SK-N-SH (cell line): ENCODE measurements around the gene RGS17.

Experiments
- CHD2 ChIP-seq: fragments of 150-350 bp; IDR thresholded peaks from 2 replicates; pipeline ENCODE4 v1.6.1; 2018; ENCODE audit warnings: low read length; ENCODE audit not compliant: partially characterized antibody
- CTCF ChIP-seq: fragments of 200-600 bp; sonication (generic); IDR thresholded peaks from 2 replicates; pipeline ENCODE4 v1.6.1; 2017; ENCODE audit warnings: antibody characterized with exemption, mild to moderate bottlenecking, moderate library complexity
- EP300 ChIP-seq, 2 experiments: IDR thresholded peaks; 2 replicates each; pipeline versions ENCODE4 v1.4.0 to v1.6.1; 2012; ENCODE audit warnings: borderline replicate concordance in 1 of 2, low read depth in 1 of 2, low read length in 1 of 2
- EZH2phosphoT487 ChIP-seq: fragments of 200-600 bp; sonication (generic); IDR thresholded peaks from 2 replicates; pipeline ENCODE4 v1.6.1; 2017; ENCODE audit warnings: low read depth, mixed run types, mild to moderate bottlenecking, antibody characterized with exemption, moderate library complexity, borderline replicate concordance
- FOXJ3 ChIP-seq: sonication (generic); formaldehyde crosslinking; IDR thresholded peaks from 2 replicates; pipeline ENCODE4 v1.5.1; 2020; ENCODE audit warnings: mild to moderate bottlenecking, missing genetic modification reagents
- FOXM1 ChIP-seq: IDR thresholded peaks from 2 replicates; pipeline ENCODE4 v1.4.0; 2012; ENCODE audit warnings: low read depth, mild to moderate bottlenecking
- GABPA ChIP-seq: IDR thresholded peaks from 2 replicates; pipeline ENCODE4 v1.4.0; 2012; ENCODE audit warnings: low read depth, mild to moderate bottlenecking
- REST ChIP-seq: IDR thresholded peaks from 2 replicates; pipeline ENCODE4 v1.6.1; 2012; ENCODE audit warnings: mild to moderate bottlenecking, low read depth, low read length, moderate library complexity
- SIN3A ChIP-seq: IDR thresholded peaks from 2 replicates; pipeline ENCODE4 v1.6.1; 2012; ENCODE audit warnings: low read depth, mild to moderate bottlenecking, low read length, moderate library complexity, borderline replicate concordance
- SMC3 ChIP-seq: IDR thresholded peaks from 2 replicates; pipeline ENCODE4 v1.6.1; 2012; ENCODE audit warnings: low read depth, low read length, improper control_type of control experiment
- TAF1 ChIP-seq: IDR thresholded peaks from 2 replicates; pipeline ENCODE4 v1.6.1; 2012; ENCODE audit warnings: low read depth, mild to moderate bottlenecking, low read length, moderate library complexity, borderline replicate concordance
- USF1 ChIP-seq: IDR thresholded peaks from 2 replicates; pipeline ENCODE4 v1.4.0; 2012; ENCODE audit warnings: low read depth, borderline replicate concordance
- ZBTB33 ChIP-seq: IDR thresholded peaks from 2 replicates; pipeline ENCODE4 v1.4.0; 2012; ENCODE audit warnings: low read depth, borderline replicate concordance
- TF ChIP-seq, protein P1 (sequence below): IDR thresholded peaks from 2 replicates; pipeline ENCODE4 v1.4.0; 2012; ENCODE audit warnings: low read depth

- no peak for TF ChIP-seq TAF1
- TF ChIP-seq GABPA: no peak
- no peak for TF ChIP-seq FOXJ3
- no peak for TF ChIP-seq CTCF
- TF ChIP-seq EP300 (IDR thresholded peaks at IDR 0.05; ENCODE audit: borderline replicate concordance in 1 of 2, low read depth in 1 of 2, low read length in 1 of 2): no peak
- no peak for TF ChIP-seq REST
- no peak for TF ChIP-seq SIN3A
- TF ChIP-seq CHD2: no peak
- TF ChIP-seq FOXM1: no peak
- TF ChIP-seq USF1: no peak
- TF ChIP-seq, protein P1, sequence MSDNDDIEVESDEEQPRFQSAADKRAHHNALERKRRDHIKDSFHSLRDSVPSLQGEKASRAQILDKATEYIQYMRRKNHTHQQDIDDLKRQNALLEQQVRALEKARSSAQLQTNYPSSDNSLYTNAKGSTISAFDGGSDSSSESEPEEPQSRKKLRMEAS: no peak
- TF ChIP-seq EZH2phosphoT487: no peak
- TF ChIP-seq ZBTB33: no peak
- TF ChIP-seq SMC3: no peak
These were observed 102.1 kb downstream of the RGS17 start for GRCh38 chr6:153028963-153029362.
